ENCODE results near the gene LRRC46.

Gene LRRC46

DNA sequence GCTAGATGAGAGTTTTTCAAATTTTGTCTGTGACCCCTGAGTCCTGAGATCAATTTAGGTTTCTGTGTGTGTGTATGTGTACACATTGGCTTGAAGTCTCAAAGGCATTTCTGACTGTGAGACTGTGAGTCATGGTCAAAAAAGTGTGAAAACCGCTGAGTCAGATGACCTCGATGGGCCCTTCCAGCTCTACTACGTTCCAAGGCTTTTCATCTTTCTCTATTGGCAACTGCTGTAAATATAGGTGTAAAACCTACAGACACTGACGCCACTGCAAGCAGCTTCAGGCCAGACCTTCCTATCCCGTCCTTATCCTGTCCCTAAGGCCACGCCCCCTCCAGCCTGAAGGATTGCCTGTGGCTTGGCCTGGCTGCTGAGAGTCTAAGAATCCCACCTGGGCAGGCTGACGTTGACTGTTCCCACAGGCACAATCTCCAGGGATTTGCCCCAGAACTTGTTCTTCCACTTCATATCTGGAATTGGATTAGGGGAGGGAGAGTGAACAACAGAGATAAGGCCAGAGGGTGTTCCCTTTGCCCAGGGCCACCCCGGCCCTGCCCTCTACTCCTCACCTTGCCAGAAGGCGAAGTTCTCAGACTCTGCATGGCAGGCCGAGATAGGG is 21.2 kb upstream of the LRRC46 start:
- peak; percentile 25 for DNase-seq

DNA sequence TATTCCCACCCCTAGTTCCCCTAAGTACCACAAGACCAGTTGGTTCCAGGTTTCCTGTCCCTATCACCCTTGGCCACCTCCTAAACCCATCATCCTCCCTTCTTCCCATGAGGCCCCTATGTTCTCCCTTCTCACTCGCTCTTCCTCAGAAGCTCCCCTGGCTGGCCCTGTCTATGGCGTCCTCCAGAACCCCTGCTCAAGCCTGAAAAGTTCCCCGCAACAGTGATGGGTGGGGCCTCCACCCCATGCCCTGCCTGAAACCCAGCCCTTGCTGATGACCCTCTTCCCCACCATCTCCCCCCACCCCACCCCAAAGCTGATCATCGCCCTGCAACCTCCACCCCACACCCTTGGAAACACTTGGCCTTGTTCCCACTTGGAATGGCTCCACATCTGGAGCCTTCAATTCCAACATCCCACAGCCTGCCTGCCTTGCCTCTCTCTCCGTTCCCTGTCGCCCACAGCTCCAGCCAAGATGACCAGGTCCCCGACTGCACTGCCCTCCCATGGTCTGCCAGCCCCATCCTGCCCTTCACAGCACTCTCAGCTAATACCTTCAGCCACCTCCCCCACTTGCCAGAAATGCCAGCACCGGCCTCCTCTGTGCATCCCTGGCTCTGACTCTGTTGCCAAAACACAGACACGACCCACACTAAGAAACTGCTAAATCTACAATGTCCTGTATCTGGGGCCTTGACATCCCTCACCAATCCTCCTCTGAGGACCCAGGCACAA is 20.4 kb upstream of the LRRC46 start:
- DNase-seq = no peak

DNA sequence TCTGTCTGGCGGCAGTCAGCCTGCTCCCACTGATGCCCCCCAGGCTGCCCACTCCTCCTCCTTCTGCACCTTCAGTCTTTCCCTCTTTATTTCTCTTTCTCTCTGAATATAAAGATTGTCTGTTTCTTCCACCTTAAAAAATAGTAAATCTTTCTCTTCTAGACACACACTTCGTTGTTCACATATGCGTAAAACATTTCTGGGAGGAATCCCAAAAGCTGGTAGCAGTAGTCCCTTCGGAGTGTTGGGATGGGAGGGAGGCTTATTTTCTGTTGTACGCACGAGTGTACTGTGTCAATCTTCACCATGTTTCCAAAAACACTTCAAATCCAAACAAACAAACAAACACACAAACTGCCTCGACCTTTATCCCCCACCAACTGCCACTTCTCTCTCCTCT is 19.8 kb upstream of the LRRC46 start:
- DNase-seq = no peak

DNA sequence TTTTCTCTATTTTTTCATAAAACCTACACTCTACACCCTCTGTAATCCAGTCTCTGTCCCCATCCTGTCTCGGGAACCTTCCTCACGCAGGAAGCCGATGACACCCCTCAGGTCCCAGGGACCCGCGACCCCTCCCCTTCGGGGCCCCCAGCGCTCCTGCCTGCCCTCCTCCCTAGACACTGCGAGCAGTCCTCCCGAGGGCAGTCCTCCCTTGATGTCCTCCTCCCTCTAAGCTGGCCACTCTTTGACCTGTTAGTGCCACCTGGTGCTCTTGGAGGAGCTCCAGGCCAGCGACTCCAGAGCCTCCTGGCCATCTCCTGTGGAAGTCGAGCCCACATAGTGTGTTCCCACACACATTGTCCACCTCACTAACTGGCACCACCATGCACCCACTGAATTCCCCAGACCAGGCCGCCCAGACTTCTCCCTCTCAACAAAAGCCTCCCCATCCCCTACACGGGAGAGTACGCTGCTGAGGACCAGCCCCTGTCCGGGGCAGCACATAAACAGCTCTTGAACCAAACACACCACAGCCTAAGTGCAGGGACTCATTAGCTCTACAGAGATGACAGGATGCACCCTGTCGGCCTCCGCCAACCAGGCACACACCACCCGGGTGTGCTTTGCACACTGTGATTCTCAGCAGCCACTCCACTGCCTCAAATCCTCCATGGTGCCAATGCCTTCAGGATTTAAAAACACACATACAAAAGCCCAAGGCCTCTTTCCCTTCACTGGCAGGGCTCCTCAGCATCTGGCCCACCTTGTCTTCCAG is 19.1 kb upstream of the LRRC46 start:
- DNase-seq = no peak

DNA sequence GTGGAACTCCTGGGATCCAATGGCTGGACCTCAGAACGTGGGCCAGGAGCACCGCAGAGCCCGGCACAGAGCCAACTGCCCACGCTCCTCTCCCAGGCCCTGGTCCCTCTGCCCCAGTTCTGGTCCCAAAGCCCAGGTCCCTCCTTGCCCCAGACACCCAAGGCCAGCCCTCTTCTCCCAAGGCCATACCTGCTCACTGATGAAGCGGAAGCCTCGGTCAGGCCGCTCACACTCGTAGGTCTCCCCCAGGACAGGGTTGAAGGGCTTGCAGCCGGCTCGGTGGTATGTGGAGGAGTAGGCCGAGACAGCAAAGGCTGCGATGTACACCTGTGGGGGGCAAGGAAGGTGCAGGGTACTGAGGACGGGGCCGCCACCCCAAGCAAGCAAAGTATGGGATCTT is 18.4 kb upstream of the LRRC46 start:
- no peak for DNase-seq

DNA sequence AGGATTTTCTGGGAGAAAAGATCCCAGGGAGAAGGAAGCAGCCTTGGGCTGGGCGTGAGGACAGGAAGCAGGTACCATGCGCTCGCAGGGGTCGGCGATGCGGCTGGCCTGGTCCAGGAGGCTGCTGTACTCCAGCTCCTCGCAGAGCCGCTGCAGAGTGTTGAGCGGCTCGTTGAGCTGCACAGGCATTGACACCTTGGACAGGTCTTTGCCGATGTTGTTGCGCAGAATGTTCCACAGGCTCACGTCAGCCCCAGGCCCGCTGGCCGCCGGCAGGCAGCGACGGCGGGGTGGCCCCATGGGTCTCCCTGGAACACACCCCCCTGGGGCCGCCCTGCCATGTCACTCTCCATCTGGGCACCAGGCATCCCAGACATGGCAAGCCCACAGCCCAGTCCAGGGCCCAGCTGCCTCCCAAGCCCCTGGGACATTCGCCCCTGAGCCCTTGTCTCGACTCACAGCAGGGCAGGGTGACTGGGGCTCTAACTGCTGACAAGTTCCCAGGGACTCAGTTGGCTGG is 17.9 kb upstream of the LRRC46 start:
- DNase-seq = no peak

DNA sequence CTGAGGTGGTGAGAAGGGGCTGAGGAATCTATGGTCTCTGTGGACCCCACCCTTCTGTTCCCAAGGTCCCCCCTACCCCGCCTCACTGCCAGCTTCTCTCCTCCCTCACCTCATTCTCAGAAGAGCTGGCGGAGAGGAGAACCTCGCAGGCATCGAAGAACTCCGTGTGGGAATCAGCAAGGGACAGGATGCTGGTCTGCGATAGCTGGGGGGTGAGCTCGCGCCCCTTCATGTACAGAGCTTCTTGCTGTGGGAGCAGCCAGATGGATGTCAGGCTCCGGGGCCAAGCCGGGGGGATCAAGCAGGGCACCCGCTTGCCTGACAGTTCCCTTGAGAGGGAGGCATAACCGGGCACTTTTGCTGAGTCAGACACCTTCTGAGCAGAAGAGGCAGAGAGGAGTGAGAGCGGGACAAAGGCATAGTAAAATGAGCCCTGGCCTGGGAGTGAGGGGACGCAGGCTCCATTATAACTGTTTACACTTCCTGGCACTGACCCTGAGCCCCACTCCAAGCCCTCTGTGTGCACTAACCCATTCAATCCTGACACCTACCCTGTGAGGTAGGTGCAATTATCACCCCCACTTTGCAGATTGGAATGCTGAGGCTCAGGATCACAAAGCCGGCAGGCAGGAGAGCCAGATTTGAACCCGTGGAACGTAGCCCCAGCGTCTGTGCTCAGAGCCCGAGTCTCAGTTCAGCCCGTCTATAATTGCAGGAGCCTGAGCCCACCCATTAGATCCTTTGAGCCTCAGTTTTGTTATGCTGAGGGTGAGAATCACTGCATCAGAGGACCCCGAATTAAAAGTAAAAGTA is 16.2 kb upstream of the LRRC46 start:
- DNase-seq = no peak

DNA sequence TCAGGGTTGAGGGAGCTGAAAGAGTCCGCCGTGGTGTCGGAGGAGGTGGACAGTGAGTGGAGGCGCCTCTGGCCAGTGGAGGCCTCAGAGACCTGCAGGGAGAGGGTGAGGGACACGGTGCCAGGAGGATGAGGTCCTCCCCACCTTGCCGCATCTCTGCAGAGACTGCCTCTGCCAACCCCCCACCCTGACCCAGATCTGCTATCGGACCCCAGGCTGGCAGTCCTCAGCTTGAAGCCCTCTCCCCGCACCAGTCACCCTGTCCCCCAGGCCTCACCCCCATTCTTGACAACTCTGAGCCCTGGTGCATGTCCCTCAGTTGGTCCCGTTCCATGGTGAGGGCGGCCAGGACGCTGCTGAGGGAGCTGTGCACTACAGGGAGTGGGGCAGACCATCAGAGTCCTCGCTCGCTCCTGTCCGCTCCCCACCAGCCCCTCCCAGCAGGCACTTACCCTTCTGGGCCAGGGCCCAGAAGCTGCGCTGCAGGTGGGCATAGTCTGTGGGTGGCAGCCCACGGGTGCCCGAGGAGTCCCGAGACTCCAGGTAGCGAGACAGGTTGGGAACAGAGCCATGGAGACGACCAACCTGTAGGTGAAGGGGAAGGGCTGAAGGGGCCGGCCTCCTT is 15.2 kb upstream of the LRRC46 start:
- no peak for DNase-seq

DNA sequence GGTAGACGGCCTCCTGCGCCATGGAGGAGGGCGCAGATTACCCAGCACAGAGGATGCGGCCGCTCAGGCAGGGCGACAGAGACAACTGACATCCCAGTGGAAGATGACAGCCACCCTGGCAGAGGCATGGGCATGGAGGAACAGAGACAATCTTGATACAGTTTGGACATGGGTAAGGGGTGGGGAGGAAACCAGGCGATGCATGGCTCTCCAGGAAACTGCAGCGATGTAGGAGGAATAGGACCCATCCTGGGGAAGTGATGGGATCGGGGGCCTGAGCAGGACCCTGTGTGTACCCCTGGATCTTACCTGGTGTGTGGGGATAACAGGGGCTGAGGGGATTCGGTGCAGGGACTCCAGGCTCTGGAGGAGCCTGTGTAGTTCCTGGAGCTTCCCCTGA is 14.5 kb upstream of the LRRC46 start:
- DNase-seq = no peak

DNA sequence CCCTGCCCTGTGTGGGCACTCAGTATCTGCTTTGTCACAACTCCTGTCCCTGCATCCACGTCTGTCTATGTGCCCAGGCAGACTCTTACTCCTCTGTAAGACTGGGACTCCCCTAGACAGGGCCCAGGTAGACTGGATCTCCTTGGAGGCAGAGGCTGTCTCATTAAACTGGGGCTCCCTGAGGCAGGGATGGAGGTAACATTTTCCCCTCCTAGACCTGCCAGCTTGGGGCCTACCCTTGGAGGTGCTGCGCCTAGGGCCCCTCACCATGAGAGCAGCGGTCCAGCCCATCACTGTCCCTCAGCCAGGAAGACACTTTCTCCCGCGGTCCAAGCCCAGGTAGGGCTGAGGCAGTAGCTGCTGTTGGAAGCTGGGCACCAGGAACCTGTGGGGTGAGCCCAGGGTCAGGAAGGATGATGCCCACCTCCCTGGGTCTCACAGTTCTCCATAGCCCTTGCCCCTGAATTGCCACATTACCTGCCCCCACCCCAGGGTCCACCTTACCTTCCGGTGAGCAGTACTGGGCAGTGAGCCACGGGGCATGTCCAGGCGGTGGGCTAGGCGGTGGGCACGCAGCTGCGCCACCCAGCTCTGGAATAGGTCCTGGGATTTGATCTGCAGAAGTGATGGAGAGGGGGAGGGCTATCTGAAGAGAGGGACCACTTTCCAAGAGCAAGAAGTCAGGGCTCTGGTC is 13.3 kb upstream of the LRRC46 start:
- no peak for DNase-seq

DNA sequence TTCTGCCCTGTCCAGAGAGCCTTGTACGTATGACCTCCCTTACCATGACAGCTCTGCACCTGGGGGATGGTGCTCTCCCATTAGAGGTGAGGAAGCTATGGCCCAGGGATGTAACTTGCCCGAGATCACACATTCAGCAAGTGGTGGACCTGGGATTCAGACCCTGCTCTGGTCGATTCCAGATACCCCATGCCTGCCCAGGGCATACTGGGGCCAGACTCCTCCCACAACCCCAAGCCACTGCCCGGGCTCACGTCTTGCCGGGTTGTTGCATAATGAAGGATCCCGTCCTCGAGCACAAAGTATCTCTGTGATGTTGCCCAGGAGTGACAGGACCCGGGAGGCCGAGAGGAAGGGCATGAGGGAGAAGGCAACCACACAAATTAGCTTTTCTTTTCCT is 12.0 kb upstream of the LRRC46 start:
- DNase-seq = no peak

DNA sequence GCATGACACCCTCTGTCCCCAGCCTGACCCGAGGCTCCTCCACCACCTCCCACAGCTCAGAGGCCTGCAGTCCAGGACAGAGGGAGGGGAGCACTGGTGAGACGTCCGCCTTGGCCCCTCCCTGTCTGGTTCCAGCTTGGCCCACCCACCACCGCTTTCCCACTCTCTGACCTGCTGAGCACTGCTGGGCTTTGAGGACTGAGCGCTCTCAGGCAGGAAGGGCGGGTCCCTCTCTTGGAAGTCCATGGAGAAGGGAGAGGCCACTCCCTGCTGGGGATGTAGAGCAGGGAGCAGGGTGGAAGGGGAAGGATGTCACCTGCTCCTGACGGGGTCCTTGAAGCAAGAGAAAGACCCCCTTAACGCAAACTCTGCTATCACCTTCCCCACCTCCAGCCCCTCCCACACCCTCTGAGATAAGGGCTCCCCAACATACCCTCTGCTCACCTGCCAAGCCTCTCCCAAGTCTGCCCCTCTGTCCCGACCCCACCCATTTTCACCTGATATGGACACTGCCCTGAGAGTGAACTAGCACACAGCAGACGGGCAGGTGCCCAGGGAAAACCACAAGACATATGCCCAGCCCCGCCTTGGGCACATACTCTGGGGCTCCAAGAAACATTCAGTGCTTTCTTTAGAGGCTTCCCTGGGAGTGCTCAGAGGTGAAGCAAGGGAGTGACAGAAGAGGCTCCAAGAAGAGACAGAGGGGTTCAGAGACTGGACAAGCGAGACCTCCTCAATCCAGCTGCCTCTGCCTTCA is 11.3 kb upstream of the LRRC46 start:
- DNase-seq = no peak

DNA sequence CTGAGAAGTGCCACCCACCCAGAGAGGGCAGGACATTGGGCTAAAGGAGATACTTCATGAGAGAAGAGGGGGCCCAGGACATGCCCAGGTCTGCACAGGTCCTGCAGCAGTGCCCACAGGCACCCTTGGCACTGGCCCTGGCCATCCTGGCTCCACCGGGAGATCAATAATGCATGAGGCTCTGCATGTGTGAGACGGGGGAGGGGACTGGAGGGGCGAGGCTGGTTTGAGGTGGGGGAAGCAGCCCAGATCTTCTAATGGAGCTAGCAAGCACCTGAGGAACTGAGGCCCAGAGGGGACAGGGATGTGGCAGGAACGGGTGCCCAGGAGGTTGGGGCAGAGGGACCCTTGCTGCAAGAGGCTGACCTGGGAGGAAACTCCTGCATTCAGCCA is 10.4 kb upstream of the LRRC46 start:
- no peak for DNase-seq

DNA sequence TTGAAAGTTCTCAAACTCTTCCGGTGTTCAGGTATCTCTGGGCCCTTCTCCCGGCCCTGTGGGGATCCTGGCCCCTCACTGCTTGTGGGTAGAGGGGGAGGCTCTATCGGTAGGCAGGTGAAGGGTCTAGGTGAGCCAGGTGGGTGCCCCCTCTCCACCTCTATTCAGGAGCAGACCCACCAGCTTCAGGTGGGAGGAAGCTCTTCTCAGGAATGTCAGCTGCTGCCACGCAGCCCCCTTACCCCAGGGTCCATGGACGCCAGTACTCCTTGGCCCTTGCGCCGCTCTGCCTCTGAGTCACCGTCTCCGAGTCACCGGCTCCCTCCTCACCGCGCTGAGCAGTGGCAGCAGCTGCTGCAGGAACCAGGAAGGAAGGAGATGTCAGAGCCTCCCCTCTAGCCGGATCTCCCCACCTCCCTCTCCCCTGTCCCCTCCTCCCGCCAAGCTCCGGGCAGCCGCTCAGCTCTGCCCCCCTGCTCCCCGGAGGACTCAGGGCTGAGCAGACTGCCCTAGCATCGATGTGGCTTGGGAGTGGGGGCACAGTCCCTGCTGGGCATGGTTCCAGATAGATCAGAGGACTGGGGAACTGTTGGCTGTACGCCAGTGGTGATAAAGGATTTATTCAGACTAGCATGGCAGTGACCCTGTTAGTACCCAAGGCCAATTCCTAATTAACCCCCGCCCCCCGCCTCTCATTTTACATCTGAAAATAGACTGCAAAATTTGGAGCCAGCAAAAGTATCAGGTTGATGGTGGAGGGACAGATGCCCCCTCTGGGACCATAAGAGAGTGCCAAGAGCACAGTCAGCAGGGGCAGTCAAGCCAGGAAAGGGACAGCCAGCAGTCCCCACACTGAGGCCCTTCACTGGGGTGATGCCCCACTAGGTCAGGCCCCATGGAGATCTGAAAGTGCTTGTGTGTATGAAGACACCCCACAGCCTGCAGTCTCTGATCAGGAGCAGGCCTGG is 9.8 kb upstream of the LRRC46 start, which contains the start of gene OSBPL7:
OSBPL7 (minus strand) TSS at position 371 of the 968 bp plus-strand sequence. CDS start 1,516 bp downstream, outside the sequence.
- DNase-seq = peak; percentile 91

DNA sequence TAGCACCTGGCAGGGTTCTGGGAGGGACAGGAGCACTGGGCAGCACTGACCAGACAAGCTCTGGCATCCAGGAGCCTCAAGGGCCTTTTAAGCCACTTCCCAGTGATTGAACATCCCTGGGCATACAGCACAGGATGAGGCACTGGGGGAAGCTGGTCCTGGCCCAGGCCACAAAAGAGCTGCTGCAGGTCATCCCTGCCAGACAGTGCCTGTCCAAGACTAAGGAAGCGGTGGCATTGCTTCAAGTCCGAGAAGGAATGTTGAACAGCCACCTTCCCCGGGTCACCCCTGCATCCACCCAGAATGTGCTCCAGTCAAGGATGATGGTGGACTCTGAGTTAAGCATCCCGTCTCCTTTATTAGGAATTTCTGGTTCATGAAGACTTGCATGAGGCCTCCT is 8.7 kb upstream of the LRRC46 start:
- DNase-seq = no peak

DNA sequence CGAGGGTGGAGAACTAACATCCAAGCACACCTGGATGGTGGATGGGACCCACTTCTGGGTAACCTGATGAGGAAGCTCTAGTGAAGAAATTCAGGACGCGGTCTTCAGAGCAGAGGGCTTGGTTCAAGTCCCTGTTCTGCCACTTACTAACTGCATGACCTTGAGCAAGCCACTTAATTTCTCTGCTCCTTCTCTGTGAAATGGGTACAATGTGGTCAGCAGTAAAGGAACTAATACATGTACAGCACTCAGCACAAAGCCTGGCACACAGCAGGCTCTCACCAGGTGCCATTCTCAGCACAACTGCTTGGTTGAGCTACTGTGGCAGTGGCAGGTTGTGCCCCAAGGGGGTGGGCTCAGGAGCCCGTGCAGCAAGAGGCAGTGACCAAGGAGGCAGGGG is 8.0 kb upstream of the LRRC46 start:
- no peak for DNase-seq

DNA sequence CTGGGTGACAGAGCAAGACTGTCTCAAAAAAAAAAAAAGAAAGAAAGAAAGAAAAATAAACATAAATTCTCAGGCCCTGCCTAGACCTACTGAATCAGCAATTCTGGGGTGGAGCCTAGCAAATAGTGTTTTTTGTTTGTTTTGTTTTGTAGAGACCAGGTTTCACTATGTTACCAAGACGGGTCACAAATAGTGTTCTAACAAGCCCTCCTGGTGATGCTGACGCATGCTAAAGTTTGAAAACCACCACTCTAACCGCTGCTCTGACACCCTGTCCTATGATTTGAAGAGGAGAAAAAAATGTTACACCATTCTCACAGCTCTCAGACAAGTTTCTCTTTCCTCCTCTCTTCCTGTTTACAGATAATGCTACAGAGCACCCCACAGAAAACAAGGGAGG is 1.6 kb upstream of the LRRC46 start:
- DNase-seq = no peak

DNA sequence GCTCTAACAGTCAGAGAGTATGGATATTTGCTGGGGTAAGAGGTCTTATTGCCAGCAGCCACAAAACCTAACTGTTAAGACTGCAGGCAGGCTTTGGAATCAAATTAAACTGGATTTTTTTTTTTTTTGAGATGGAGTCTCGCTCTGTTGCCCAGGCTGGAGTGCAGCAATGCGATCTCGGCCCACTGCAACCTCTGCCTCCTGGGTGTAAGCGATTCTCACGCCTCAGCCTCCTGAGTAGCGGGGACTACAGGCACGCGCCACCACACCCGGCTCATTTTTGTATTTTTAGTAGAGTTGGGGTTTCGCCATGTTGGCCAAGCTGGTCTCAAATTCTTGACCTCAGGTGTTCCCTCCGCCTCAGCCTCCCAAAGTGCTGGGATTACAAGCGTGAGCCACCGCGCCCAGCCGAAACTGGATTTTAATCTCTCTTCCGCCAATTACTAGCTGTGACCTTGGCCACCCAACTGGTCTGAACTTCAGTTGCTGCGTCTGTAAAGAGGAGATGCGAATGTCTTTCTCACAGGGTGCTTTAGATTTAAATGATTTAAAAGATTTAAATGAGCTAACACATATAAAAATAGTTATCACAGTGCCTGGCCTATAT is 971 bp upstream of the LRRC46 start:
- no peak for DNase-seq

DNA sequence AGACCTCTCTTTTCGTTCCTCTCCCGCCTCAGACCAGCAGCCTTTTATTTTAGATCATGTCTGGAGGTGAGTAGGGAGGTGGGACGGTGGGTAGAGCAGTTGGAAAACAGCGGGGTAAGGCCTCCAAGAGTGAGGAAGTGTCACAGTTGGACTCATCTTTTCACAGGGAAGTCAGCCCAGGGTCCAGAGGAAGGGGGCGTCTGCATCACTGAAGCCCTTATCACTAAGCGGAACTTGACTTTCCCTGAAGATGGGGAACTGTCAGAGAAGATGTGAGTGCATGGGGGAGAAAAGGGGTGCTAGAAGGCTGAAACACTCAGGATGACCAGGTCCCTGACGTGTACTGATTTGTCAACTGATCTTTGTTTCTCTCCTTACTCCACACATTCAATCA is 461 bp downstream of the LRRC46 start:
- DNase-seq = no peak

All from NCI-H510A (cell line).